GM12874 (cell line): ENCODE results near the gene ZNF804A.

Experiments used
- TF ChIP-seq, protein P1 (sequence below): IDR thresholded peaks from 2 replicates; pipeline ENCODE4 v1.5.1; 2011; ENCODE audit warnings: low read depth, mild to moderate bottlenecking, control low read depth, low read length, moderate library complexity; ENCODE audit not compliant: insufficient read depth

ZNF804A gene

DNA sequence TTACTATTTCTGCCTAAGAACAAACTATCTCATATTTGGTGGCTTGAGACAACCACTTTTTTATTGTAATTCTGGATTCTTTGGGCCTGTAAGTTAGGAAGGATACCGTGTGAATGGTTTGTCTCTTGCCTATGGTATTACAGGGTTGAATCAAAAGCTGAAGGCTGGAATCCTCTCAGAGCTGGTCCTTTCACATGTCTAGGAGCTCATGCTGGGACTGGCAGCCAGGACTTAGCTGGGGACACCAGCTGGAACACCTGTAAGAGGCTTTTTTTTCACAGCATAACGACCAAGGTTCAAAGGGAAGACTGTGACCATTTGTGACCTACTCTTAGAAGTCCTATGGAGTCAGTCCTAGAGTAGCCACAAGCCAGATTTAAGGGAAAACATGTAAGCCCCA is 226.3 kb downstream of the ZNF804A start:
- TF ChIP-seq, protein P1, sequence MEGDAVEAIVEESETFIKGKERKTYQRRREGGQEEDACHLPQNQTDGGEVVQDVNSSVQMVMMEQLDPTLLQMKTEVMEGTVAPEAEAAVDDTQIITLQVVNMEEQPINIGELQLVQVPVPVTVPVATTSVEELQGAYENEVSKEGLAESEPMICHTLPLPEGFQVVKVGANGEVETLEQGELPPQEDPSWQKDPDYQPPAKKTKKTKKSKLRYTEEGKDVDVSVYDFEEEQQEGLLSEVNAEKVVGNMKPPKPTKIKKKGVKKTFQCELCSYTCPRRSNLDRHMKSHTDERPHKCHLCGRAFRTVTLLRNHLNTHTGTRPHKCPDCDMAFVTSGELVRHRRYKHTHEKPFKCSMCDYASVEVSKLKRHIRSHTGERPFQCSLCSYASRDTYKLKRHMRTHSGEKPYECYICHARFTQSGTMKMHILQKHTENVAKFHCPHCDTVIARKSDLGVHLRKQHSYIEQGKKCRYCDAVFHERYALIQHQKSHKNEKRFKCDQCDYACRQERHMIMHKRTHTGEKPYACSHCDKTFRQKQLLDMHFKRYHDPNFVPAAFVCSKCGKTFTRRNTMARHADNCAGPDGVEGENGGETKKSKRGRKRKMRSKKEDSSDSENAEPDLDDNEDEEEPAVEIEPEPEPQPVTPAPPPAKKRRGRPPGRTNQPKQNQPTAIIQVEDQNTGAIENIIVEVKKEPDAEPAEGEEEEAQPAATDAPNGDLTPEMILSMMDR = no peak

DNA sequence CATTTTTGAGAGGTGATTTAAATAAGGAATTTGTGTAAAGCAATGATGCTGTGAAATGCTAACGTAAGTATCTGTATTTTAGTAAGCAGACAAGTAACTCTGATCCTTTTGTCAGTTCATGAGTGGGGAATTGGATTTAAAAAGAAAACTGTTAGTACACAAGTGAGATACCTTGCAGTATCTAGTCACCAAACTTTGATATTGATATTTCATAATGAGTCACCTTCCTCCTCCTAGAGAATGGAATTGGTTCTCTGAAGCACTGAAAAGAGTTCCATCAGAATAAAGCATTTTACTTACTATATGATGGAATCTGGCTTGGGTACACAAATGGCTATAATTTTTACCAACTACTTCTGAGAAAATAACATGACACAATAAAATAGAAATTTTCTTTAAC is 232.2 kb downstream of the ZNF804A start:
- TF ChIP-seq, protein P1 = no peak

DNA sequence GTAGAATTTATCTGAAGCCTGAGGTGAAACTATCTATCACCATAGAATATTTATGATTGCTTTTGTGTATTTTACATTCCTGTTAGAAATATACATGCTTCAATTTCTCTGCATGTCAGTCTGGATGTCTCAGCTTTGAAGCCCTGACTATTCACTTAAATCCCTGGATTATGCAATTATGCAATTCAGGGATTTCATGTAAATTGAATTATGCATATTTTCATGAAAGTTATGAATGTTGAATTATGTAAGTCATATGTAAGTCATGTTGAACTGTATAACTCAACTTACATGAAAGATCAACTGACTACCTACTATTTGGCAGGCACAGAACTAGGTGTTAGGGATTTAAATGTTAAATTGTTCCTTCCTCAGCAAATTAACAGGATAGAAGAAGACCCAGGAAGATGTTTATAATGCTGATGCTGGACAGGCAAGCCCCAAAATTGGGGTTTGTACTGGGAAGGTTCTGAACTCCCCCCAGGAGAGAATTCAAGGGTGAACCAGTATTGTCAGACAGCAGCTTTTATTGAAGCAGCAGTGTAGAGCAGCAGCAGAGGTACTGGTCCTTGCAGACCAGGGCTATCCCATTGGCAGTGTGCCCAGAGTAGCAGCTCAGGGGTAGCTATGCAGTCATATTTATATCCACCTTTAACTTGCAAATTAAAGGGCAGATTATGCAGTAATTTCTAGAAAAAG is 236.5 kb downstream of the ZNF804A start:
- TF ChIP-seq, protein P1 = no peak

DNA sequence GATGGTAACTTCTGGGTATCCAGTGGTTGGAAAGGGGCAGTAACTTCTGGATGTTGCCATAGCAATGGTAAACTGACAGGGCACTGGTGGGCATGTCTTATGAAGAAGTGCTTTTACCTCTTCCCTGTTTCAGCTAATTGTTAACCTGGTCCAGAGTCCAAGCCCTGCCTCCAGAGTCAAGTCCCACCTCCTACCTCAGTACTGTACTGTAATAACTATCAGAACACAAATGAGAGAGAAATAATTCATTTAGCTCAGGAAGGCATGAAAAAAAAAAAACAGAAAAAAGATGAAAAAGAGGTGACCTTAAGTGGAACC is 237.0 kb downstream of the ZNF804A start:
- TF ChIP-seq, protein P1 = no peak

DNA sequence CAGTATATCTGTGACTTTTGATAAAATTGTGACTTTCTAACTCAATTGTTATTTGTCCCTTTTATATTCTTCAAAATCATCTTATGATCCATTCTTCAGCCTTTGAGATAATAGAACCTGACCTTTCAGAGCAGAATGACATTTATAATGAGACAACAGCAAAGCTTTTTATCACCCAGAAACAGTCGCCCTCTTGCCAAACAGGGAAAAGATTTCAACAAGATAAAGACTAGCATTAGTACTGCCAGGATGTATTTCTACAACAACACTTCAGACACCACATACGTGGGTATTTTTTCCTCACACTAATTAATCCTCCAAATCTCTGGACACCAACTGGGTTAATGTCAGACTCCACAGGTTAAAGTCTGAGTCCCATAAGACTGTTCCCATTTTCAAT is 249.0 kb downstream of the ZNF804A start:
- TF ChIP-seq, protein P1 = no peak

DNA sequence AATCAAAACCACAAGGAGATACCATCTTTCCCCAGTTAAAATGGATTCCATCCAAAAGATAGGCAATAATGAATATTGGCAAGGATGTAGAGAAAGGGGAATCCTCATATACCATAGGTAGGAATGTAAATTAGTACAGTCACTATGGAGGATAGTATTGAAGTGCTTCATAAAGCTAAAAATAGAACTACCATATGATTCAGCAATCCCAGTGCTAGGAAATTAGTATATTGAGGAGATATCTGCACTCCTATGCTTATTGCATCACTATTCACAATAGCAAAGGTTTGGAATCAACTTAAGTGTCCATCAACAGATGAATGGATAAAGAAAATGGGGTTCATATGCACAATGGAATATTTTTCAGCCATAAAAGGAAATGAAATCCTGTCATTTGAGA is 251.2 kb downstream of the ZNF804A start:
- TF ChIP-seq, protein P1 = no peak

DNA sequence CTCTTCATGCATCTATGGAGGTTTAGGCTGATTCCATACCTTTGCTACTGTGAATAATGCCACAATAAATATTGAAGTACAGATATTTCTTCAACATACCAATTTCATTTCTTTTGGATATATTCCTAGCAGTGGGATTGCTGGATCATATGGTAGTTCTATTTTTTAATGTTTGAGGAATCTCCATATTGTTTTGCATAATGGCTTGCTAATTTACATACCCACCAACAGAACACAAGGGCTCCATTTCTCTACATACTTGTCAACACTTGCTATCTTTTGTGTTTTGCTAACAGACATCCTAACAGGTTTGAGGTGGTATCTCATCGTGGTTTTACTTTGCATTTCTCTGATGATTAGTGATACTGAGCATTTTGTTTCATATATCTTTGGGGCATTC is 253.2 kb downstream of the ZNF804A start:
- TF ChIP-seq, protein P1 = no peak
